Ectodermal cell (in vitro differentiated cells): ENCODE results near the gene DMRTC1B.
"Not testable (repeated sequence)": the region's sequence is repeated elsewhere in the genome, so short reads cannot be mapped to it uniquely, and the experiment has no call there.

ENCODE experiments used
- H3K27ac ChIP-seq: 2 replicates; pipeline ENCODE4 v1.7.0; 2013; ENCODE audit warnings: mild to moderate bottlenecking, low read depth, low read length; ENCODE audit not compliant: insufficient read depth, poor library complexity, severe bottlenecking
- H3K27me3 ChIP-seq: 2 replicates; pipeline ENCODE4 v1.7.0; 2013; ENCODE audit warnings: mild to moderate bottlenecking, low read length; ENCODE audit not compliant: insufficient read depth, control insufficient read depth, poor library complexity, severe bottlenecking
- H3K36me3 ChIP-seq: one replicate; pipeline ENCODE4 v1.7.0; 2013; ENCODE audit warnings: low read length; ENCODE audit not compliant: control insufficient read depth, insufficient read depth
- H3K4me1 ChIP-seq: one replicate; pipeline ENCODE4 v1.7.0; 2013; ENCODE audit warnings: low read length; ENCODE audit not compliant: control insufficient read depth, insufficient read depth
- H3K4me3 ChIP-seq: 2 replicates; pipeline ENCODE4 v1.7.0; 2013; ENCODE audit warnings: low read depth, low read length, control low read depth; ENCODE audit not compliant: insufficient read depth
- H3K9me3 ChIP-seq: 2 replicates; pipeline ENCODE4 v1.7.0; 2013; ENCODE audit warnings: mild to moderate bottlenecking, low read length, moderate library complexity; ENCODE audit not compliant: control insufficient read depth
- WGBS, 2 experiments: methylation state at CpG; one replicate each; pipeline ENCODE4 v1.1.7; 2013; ENCODE audit warnings: missing lambda C conversion rate in 2 of 2; 5-methylcytosine and 5-hydroxymethylcytosine counted together

DMRTC1B gene

GRCh38 chrX:72783365-72783936, 6.8 kb downstream of the DMRTC1B start:
- H3K36me3 ChIP-seq, H3K4me1 ChIP-seq, H3K27me3 ChIP-seq, H3K4me3 ChIP-seq, H3K9me3 ChIP-seq, H3K27ac ChIP-seq: not testable (repeated sequence)
- WGBS, 2 experiments, result no CpG with 5 or more reads among the region's 8 CpGs

GRCh38 chrX:72783964-72784363, 7.3 kb downstream of the DMRTC1B start:
- H3K27ac ChIP-seq, H3K4me1 ChIP-seq, H3K4me3 ChIP-seq, H3K36me3 ChIP-seq, H3K9me3 ChIP-seq, H3K27me3 ChIP-seq: not testable (repeated sequence)
- no CpG with 5 or more reads among the region's 6 CpGs for WGBS, 2 experiments

GRCh38 chrX:72788142-72788541, 11.5 kb downstream of the DMRTC1B start:
- not testable (repeated sequence) for H3K27me3 ChIP-seq, H3K4me1 ChIP-seq, H3K36me3 ChIP-seq, H3K4me3 ChIP-seq, H3K9me3 ChIP-seq, H3K27ac ChIP-seq
- no CpG with 5 or more reads among the region's 1 CpG for WGBS, 2 experiments

GRCh38 chrX:72790390-72790789, 13.7 kb downstream of the DMRTC1B start:
- H3K36me3 ChIP-seq, H3K4me3 ChIP-seq, H3K9me3 ChIP-seq, H3K27me3 ChIP-seq, H3K27ac ChIP-seq, H3K4me1 ChIP-seq: not testable (repeated sequence)
- WGBS, 2 experiments, result no CpG with 5 or more reads among the region's 3 CpGs

GRCh38 chrX:72808110-72808509, 31.4 kb downstream of the DMRTC1B start, which contains the start of gene FAM236D:
Gene FAM236D, minus strand, starts transcription at chrX:72808210. Its CDS starts 100 bp downstream, at chrX:72808110.
- no CpG with 5 or more reads among the region's 13 CpGs for WGBS, 2 experiments
- H3K27me3 ChIP-seq, H3K4me1 ChIP-seq, H3K9me3 ChIP-seq, H3K27ac ChIP-seq, H3K36me3 ChIP-seq, H3K4me3 ChIP-seq: not testable (repeated sequence)

GRCh38 chrX:72830701-72831100, 54.0 kb downstream of the DMRTC1B start:
- H3K27me3 ChIP-seq, H3K27ac ChIP-seq, H3K9me3 ChIP-seq, H3K4me1 ChIP-seq, H3K4me3 ChIP-seq, H3K36me3 ChIP-seq: not testable (repeated sequence)
- WGBS, 2 experiments, result no CpG with 5 or more reads among the region's 13 CpGs

GRCh38 chrX:72837532-72837931, 60.8 kb downstream of the DMRTC1B start:
- H3K4me3 ChIP-seq, H3K36me3 ChIP-seq, H3K27ac ChIP-seq, H3K4me1 ChIP-seq, H3K27me3 ChIP-seq, H3K9me3 ChIP-seq: not testable (repeated sequence)
- WGBS, 2 experiments, result no CpG with 5 or more reads among the region's 2 CpGs

- H3K4me3 ChIP-seq, H3K4me1 ChIP-seq, H3K27me3 ChIP-seq, H3K36me3 ChIP-seq, H3K27ac ChIP-seq, H3K9me3 ChIP-seq: not testable (repeated sequence)
- WGBS, 2 experiments, result no CpG with 5 or more reads among the region's 2 CpGs
These were observed 106.2 kb downstream of the DMRTC1B start for GRCh38 chrX:72882898-72883297.

GRCh38 chrX:72889740-72890139, 113.0 kb downstream of the DMRTC1B start:
- H3K27ac ChIP-seq, H3K4me3 ChIP-seq, H3K9me3 ChIP-seq, H3K36me3 ChIP-seq, H3K4me1 ChIP-seq, H3K27me3 ChIP-seq: not testable (repeated sequence)
- no CpG with 5 or more reads among the region's 14 CpGs for WGBS, 2 experiments
